DMS114 treated with DMSO at 0.1 percent for 48 hours (cell line): ENCODE results near the gene MBD3L1.

Source experiments
- DNase-seq: peaks from one replicate; lab custom pipeline; 2025; ENCODE audit not compliant: unreplicated experiment; lab: John Stamatoyannopoulos, UW

The MBD3L1 gene

GRCh38 chr19:8880868-8881488 is 48.8 kb downstream of the MBD3L1 start:
- DNase-seq: no peak

GRCh38 chr19:8881512-8881911 is 49.3 kb downstream of the MBD3L1 start:
- DNase-seq: no peak

GRCh38 chr19:8884416-8884815 is 52.2 kb downstream of the MBD3L1 start:
- DNase-seq: no peak

- DNase-seq: no peak
Observed at GRCh38 chr19:8887364-8887763, 55.2 kb downstream of the MBD3L1 start.

- DNase-seq: no peak
Observed at GRCh38 chr19:8890260-8890659, 58.1 kb downstream of the MBD3L1 start.
